Parathyroid adenoma (tissue), 2 donors: ENCODE data around the gene REPS1.
"Not testable (repeated sequence)": the region's sequence is repeated elsewhere in the genome, so short reads cannot be mapped to it uniquely, and the experiment has no call there.

ENCODE experiments used
- H2AFZ ChIP-seq: fragments of 300-600 bp; sonication (generic); one replicate; pipeline ENCODE4 v1.7.0; 2017; ENCODE audit warnings: antibody characterized with exemption, mild to moderate bottlenecking
- H3K27ac ChIP-seq: fragments of 300-600 bp; sonication (generic); one replicate; pipeline ENCODE4 v1.7.0; 2017
- H3K27me3 ChIP-seq: fragments of 300-600 bp; sonication (generic); one replicate; pipeline ENCODE4 v1.7.0; 2017; ENCODE audit warnings: low read length; ENCODE audit not compliant: control insufficient read depth, insufficient read depth
- H3K36me3 ChIP-seq: fragments of 300-600 bp; sonication (generic); one replicate; pipeline ENCODE4 v1.7.0; 2017; ENCODE audit warnings: low read length; ENCODE audit not compliant: control insufficient read depth, insufficient read depth
- H3K4me1 ChIP-seq: fragments of 300-600 bp; sonication (generic); one replicate; pipeline ENCODE4 v1.7.0; 2017; ENCODE audit warnings: control low read depth
- H3K4me2 ChIP-seq: fragments of 300-600 bp; sonication (generic); one replicate; pipeline ENCODE4 v1.7.0; 2017; ENCODE audit warnings: low read length
- H3K4me3 ChIP-seq: fragments of 300-600 bp; sonication (generic); one replicate; pipeline ENCODE4 v1.7.0; 2017; ENCODE audit warnings: low read depth, low read length
- H3K79me2 ChIP-seq: fragments of 300-600 bp; sonication (generic); one replicate; pipeline ENCODE4 v1.7.0; 2017; ENCODE audit warnings: control low read depth
- H3K9ac ChIP-seq: fragments of 300-600 bp; sonication (generic); one replicate; pipeline ENCODE4 v1.7.0; 2017; ENCODE audit warnings: mild to moderate bottlenecking
- H3K9me3 ChIP-seq: fragments of 300-600 bp; sonication (generic); one replicate; pipeline ENCODE4 v1.7.0; 2017; ENCODE audit warnings: low read length; ENCODE audit not compliant: control insufficient read depth
- CTCF ChIP-seq: fragments of 300-600 bp; sonication (generic); IDR thresholded peaks from one replicate; pipeline ENCODE4 v1.7.0; 2017; ENCODE audit warnings: antibody characterized with exemption, mild to moderate bottlenecking
- donor health status: primary hyperparathyroidism.

Gene REPS1

GRCh38 chr6:139006477-139006876 lies 18.4 kb upstream of the REPS1 start:
- no peaks in the 10 kb centered on the region for H3K36me3 ChIP-seq
- H3K4me2 ChIP-seq = no peak overlapping the region
- no peaks in the 10 kb centered on the region for H3K27me3 ChIP-seq
- H3K4me1 ChIP-seq = no peaks in the 10 kb centered on the region
- no peak overlapping the region for H3K27ac ChIP-seq
- H3K79me2 ChIP-seq = no peaks in the 10 kb centered on the region
- no peak overlapping the region for H3K4me3 ChIP-seq
- H3K9ac ChIP-seq = no peak overlapping the region
- H2AFZ ChIP-seq = no peak overlapping the region
- no peaks in the 10 kb centered on the region for H3K9me3 ChIP-seq
- no peak for TF ChIP-seq CTCF

DNA sequence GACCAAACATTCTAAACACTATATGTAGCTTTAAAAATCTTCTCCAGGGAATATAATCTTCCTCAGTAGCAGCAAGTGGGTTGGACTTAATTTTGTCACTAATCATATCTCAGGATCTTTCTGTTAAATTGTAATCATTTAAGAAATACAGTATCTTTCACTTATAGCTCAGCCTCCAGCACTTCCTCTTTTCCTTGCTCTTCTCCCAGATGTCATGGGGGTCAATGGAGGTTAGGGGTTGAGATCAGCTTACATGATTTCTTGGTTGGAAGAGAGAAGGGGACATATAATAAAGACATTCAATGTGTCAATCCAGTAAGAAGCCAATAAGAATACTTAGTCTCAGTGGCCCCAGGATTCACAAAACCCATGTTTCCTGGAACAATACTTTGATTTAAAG lies 15.7 kb upstream of the REPS1 start:
- Histone ChIP-seq H3K9me3 (no peaks in the 10 kb centered on the region), H3K27ac (no peak overlapping the region), H3K36me3 (no peaks in the 10 kb centered on the region), H3K4me1 (no peaks in the 10 kb centered on the region), H3K79me2 (no peaks in the 10 kb centered on the region), H3K9ac (no peak overlapping the region), H2AFZ (no peak overlapping the region), H3K27me3 (no peaks in the 10 kb centered on the region), H3K4me2 (no peak overlapping the region), H3K4me3 (no peak overlapping the region)
- TF ChIP-seq CTCF = no peak

- Histone ChIP-seq H3K4me3 (no peak overlapping the region), H3K27ac (no peak overlapping the region), H3K9me3 (no peaks in the 10 kb centered on the region), H3K9ac (no peak overlapping the region), H3K27me3 (no peaks in the 10 kb centered on the region), H2AFZ (no peak overlapping the region), H3K4me1 (no peaks in the 10 kb centered on the region), H3K4me2 (no peak overlapping the region), H3K79me2 (no peaks in the 10 kb centered on the region), H3K36me3 (no peaks in the 10 kb centered on the region)
- no peak for TF ChIP-seq CTCF
Observed at GRCh38 chr6:138999949-139000725, 12.1 kb upstream of the REPS1 start.

GRCh38 chr6:138997136-138997535 lies 9.1 kb upstream of the REPS1 start:
- TF ChIP-seq CTCF = no peak
- Histone ChIP-seq H3K79me2 (no peaks in the 10 kb centered on the region), H3K36me3 (no peaks in the 10 kb centered on the region), H3K4me1 (peaks cover 2% of the 10 kb centered on the region), H3K4me3 (no peak overlapping the region), H3K9me3 (no peaks in the 10 kb centered on the region), H3K27ac (no peak overlapping the region), H3K4me2 (no peak overlapping the region), H2AFZ (no peak overlapping the region), H3K9ac (no peak overlapping the region), H3K27me3 (no peaks in the 10 kb centered on the region)

GRCh38 chr6:138996524-138996923 lies 8.5 kb upstream of the REPS1 start:
- Histone ChIP-seq H3K9ac (no peak overlapping the region), H3K36me3 (no peaks in the 10 kb centered on the region), H3K79me2 (no peaks in the 10 kb centered on the region), H3K9me3 (no peaks in the 10 kb centered on the region), H2AFZ (no peak overlapping the region), H3K27me3 (no peaks in the 10 kb centered on the region), H3K4me3 (no peak overlapping the region), H3K27ac (no peak overlapping the region), H3K4me2 (no peak overlapping the region), H3K4me1 (peaks cover 8% of the 10 kb centered on the region)
- no peak for TF ChIP-seq CTCF

DNA sequence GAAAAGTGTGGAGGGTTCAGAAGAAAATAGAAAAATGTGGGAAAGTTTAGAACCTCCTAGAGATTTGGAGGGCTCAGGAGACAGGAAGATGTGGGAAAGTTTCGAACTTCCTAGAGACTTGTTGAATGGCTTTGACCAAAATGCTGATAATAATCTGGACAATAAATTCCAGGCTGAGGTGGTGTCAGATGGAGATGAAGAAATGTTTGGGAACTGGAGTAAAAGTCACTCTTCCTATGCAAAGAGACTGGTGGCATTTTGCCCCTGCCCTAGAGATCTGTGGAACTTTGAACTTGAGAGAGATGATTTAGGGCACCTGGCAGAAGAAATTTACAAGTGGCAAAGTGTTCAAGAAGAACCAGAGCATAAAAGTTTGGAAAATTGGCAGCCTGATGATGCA lies 5.4 kb upstream of the REPS1 start:
- H3K27me3 ChIP-seq, H3K36me3 ChIP-seq, H3K9me3 ChIP-seq, H3K4me3 ChIP-seq, H3K79me2 ChIP-seq, H3K9ac ChIP-seq, H2AFZ ChIP-seq, H3K4me2 ChIP-seq, H3K27ac ChIP-seq: not testable (repeated sequence)
- peaks cover 26% of the 10 kb centered on the region for H3K4me1 ChIP-seq

GRCh38 chr6:138992965-138993364 lies 4.9 kb upstream of the REPS1 start:
- not testable (repeated sequence) for H3K79me2 ChIP-seq, H3K9ac ChIP-seq, H3K4me3 ChIP-seq, H2AFZ ChIP-seq, H3K4me2 ChIP-seq, H3K9me3 ChIP-seq, H3K27me3 ChIP-seq, H3K36me3 ChIP-seq, H3K27ac ChIP-seq
- H3K4me1 ChIP-seq = peaks cover 26% of the 10 kb centered on the region
